Endothelial cell (in vitro differentiated cells): ENCODE results near the gene TGFBR3. TPM values are rescaled to one million over a fixed set of nuclear protein-coding genes. Genes with fewer than 3 reads are reported as not detected.

Experiments used
- DNase-seq: peaks from one replicate; pipeline ENCODE4 v3.0.0; 2021; ENCODE audit warnings: low spot score
- H3K27ac Mint-ChIP-seq: one replicate; pipeline ENCODE4 v1.8.0; 2021; ENCODE audit warnings: mixed read lengths, inconsistent platforms; ENCODE audit not compliant: unreplicated experiment
- H3K27me3 Mint-ChIP-seq: one replicate; pipeline ENCODE4 v1.8.0; 2021; ENCODE audit warnings: mild to moderate bottlenecking, moderate library complexity, mixed read lengths, inconsistent platforms; ENCODE audit not compliant: unreplicated experiment
- H3K36me3 Mint-ChIP-seq: one replicate; pipeline ENCODE4 v1.8.0; 2021; ENCODE audit warnings: mild to moderate bottlenecking, low read depth, mixed read lengths, inconsistent platforms; ENCODE audit not compliant: unreplicated experiment
- H3K4me1 Mint-ChIP-seq: one replicate; pipeline ENCODE4 v1.8.0; 2021; ENCODE audit warnings: mild to moderate bottlenecking, mixed read lengths, inconsistent platforms; ENCODE audit not compliant: unreplicated experiment
- H3K4me3 Mint-ChIP-seq: one replicate; pipeline ENCODE4 v1.8.0; 2021; ENCODE audit warnings: mild to moderate bottlenecking, mixed read lengths, inconsistent platforms; ENCODE audit not compliant: unreplicated experiment
- H3K9me3 Mint-ChIP-seq: one replicate; pipeline ENCODE4 v1.8.0; 2021; ENCODE audit warnings: mixed read lengths, inconsistent platforms; ENCODE audit not compliant: unreplicated experiment
- total RNA-seq: library from RNA; stranded (reverse); fragmentation: NEBNext Ultra II Directional; extraction: Animal tissue kit (Norgen Biotek cat#: 25700); gene quantifications from one replicate; pipeline ENCODE4 v1.2.1, GENCODE V29; 2021; ENCODE audit not compliant: unreplicated experiment
- TF ChIP-seq, protein P1 (sequence below): fragments of 200-600 bp; sonication (generic); IDR thresholded peaks from one replicate; pipeline ENCODE4 v1.5.0; 2021; ENCODE audit warnings: antibody characterized with exemption; ENCODE audit not compliant: unreplicated experiment

Gene TGFBR3
- total RNA-seq, 1 donor from 2014 or later = 39.2 TPM

- DNase-seq = no peak
- TF ChIP-seq, protein P1, sequence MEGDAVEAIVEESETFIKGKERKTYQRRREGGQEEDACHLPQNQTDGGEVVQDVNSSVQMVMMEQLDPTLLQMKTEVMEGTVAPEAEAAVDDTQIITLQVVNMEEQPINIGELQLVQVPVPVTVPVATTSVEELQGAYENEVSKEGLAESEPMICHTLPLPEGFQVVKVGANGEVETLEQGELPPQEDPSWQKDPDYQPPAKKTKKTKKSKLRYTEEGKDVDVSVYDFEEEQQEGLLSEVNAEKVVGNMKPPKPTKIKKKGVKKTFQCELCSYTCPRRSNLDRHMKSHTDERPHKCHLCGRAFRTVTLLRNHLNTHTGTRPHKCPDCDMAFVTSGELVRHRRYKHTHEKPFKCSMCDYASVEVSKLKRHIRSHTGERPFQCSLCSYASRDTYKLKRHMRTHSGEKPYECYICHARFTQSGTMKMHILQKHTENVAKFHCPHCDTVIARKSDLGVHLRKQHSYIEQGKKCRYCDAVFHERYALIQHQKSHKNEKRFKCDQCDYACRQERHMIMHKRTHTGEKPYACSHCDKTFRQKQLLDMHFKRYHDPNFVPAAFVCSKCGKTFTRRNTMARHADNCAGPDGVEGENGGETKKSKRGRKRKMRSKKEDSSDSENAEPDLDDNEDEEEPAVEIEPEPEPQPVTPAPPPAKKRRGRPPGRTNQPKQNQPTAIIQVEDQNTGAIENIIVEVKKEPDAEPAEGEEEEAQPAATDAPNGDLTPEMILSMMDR = no peak
- Mint-ChIP-seq H3K4me1 (peaks cover 11% of the 10 kb centered on the region), H3K27me3 (peaks cover 4% of the 10 kb centered on the region), H3K27ac (no peak overlapping the region), H3K9me3 (no peaks in the 10 kb centered on the region), H3K4me3 (no peak overlapping the region), H3K36me3 (peaks cover 45% of the 10 kb centered on the region)
Observed at GRCh38 chr1:91725618-91725988, 160.3 kb downstream of the TGFBR3 start.

DNA sequence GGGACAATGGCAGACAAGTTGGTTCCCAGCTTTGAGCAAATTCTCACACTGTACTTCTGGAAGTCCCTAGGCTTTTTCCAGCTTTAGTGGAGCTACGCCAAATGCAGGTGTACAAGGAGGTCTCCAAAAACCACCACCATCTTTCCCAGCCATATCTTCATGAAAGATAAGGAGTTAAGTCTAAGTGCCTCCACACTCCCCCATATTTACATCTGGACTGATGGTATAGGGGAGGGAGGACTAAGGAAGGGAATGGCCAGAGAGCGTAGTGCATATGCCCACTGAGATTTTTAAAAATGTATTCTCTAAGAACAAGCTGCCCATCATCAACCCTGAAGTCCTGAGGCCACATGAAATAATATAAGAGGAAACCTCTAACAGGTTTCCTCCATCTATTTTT lies 161.3 kb downstream of the TGFBR3 start:
- peaks cover 42% of the 10 kb centered on the region for H3K36me3 Mint-ChIP-seq
- peaks cover 2% of the 10 kb centered on the region for H3K4me1 Mint-ChIP-seq
- no peak for DNase-seq
- TF ChIP-seq, protein P1 = no peak
- no peak overlapping the region for H3K27ac Mint-ChIP-seq
- H3K4me3 Mint-ChIP-seq = no peak overlapping the region
- peaks cover 2% of the 10 kb centered on the region for H3K27me3 Mint-ChIP-seq
- no peaks in the 10 kb centered on the region for H3K9me3 Mint-ChIP-seq

- peaks cover 45% of the 10 kb centered on the region for H3K36me3 Mint-ChIP-seq
- no peak overlapping the region for H3K27ac Mint-ChIP-seq
- no peak for DNase-seq
- no peaks in the 10 kb centered on the region for H3K9me3 Mint-ChIP-seq
- H3K4me3 Mint-ChIP-seq = no peak overlapping the region
- H3K27me3 Mint-ChIP-seq = no peaks in the 10 kb centered on the region
- peaks cover 2% of the 10 kb centered on the region for H3K4me1 Mint-ChIP-seq
- TF ChIP-seq, protein P1 = no peak
Observed at GRCh38 chr1:91724231-91724630, 161.7 kb downstream of the TGFBR3 start.

- no peak for DNase-seq
- H3K4me3 Mint-ChIP-seq = no peak overlapping the region
- no peaks in the 10 kb centered on the region for H3K27me3 Mint-ChIP-seq
- H3K27ac Mint-ChIP-seq = no peak overlapping the region
- H3K9me3 Mint-ChIP-seq = no peaks in the 10 kb centered on the region
- peaks cover 2% of the 10 kb centered on the region for H3K4me1 Mint-ChIP-seq
- TF ChIP-seq, protein P1 = no peak
- peaks cover 41% of the 10 kb centered on the region for H3K36me3 Mint-ChIP-seq
Observed at GRCh38 chr1:91720044-91720443, 165.9 kb downstream of the TGFBR3 start.

- H3K27me3 Mint-ChIP-seq = no peaks in the 10 kb centered on the region
- no peak overlapping the region for H3K27ac Mint-ChIP-seq
- no peaks in the 10 kb centered on the region for H3K9me3 Mint-ChIP-seq
- no peak overlapping the region for H3K4me3 Mint-ChIP-seq
- H3K36me3 Mint-ChIP-seq = peaks cover 39% of the 10 kb centered on the region
- no peak for DNase-seq
- peaks cover 2% of the 10 kb centered on the region for H3K4me1 Mint-ChIP-seq
- TF ChIP-seq, protein P1 = no peak
Observed at GRCh38 chr1:91718877-91719276, 167.1 kb downstream of the TGFBR3 start.
